ENCODE results near the gene LSAMP.

- no peak for TF ChIP-seq CTCF (conservative IDR thresholded peaks at IDR 0.05; ENCODE audit: low read depth, low read length)
- no peak for TF ChIP-seq EZH2 (IDR thresholded peaks at IDR 0.05; ENCODE audit: borderline replicate concordance, low read depth, low read length, poor library complexity, severe bottlenecking)
Observed at GRCh38 chr3:116077059-116077458, 368.2 kb downstream of the LSAMP start.

All from A673 (cell line).